Medulla oblongata (tissue), 1 donor: ENCODE measurements around the gene CNFN.

Source experiments
- DNase-seq: peaks from one replicate; pipeline ENCODE4 v3.0.0-alpha.2; 2015; ENCODE audit errors: extremely low spot score

The CNFN gene, protein sequence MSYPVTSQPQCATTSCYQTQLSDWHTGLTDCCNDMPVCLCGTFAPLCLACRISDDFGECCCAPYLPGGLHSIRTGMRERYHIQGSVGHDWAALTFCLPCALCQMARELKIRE

DNA sequence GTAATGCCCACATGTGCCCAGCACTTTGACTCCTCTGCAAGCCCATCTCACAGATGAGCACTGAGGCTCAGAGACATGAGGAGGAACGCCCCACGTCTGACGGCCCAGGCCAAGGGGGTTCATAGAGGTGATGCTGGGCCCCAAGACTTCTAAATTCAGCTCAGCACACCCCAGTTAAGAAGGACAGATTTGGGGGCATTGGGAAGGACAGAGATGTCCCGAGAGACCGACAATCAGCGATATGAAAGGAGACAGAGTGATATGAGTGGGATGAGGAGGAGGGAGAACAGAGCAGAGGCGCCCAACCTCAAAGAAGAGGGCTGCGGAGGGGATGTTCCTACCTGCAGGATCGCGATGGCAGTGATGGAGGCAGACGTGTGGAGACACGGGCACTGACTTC is at the start of gene CNFN:
Gene CNFN (minus strand): TSS at position 399 of the 400 bp plus-strand sequence. CDS start 1,260 bp downstream, outside the sequence.
- DNase-seq: no peak

DNA sequence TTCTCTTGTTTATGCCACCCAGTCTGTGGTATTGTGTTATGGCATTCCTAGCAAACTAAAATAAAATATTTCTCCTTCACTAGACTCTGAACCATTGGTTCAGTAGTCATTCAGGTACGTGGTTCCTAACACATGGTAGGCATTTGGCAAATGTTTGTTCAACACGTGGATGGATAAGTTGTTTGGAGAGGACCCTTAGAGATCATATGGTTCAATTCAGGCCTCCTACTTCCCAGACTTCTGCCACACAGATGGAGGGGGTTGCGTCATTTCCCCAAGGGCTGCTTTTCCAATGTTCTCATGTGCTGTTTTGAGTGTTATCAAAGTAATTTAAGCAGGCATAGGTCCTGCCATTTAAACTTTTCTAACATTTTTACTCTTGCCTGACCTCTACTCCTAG is 45.9 kb upstream of the CNFN start:
- DNase-seq: no peak

DNA sequence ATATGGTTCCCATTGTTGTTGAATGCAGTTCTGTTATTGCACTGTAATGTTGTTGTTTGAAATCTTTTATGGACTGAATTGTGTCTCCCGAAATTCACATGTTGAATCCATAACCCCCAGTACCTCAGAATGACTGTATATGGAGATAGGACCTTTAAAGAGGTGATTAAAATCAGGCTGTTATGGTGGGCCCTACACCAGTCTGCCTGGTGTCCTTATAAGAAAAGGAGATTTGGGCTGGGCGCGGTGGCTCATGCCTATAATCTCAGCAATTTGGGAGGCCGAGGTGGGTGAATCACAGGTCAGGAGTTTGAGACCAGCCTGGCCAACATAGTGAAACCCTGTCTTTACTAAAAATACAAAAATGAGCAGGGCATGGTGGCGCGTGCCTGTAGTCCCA is 45.2 kb upstream of the CNFN start:
- no peak for DNase-seq

DNA sequence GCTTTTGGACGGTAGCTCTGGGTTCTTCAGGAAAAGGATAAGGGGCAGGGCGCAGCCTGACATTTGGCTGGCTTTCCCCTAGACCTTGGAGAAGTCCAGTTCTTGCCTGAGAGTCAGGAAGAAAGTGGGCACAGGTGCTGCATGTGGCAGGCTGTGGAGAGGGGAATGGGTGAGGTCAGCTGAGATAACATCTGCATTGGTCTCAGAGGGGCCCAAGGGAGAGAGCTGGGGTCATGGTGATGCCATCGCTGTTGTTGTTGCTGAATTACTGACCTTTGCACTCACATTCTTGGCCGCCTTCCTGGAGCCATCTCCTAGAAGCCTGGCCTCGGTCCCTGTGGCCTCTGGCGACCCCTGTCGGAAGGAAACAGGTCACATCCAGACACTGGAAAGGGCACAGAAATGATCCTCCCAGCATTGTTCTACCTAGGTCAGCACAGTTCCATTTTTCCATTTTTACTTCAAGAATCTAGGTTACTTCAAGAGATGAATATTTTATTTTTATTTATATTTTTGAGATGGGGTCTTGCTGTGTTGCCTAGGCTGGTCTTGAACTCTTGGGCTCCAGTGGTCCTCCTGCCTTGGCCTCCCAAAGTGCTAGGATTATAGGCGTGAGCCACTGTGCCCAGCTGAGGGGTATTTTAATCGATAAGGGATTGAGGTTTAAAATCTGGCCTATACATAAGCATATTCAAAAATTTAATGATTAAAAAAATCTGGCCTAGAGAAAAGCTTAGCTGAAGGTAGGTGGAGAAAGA is 43.6 kb upstream of the CNFN start:
- peak; percentile 90 for DNase-seq

DNA sequence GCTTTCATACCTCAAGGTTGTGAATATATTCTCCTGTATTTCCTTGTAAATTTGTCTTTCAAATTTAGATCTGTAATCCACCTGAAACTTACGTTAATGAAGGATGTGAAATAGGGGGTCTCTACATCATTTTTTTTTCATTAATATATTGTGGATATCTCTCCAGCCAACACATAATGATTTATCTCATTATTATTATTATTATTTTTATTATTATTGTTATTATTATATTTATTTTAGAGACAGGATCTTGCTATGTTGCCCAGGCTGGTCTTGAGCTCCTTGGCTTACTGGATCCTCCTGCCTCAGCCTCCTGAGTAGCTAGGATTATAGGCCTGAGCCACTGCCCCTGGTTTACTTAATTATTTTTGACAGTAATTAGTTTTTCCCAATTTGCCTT is 41.4 kb upstream of the CNFN start:
- no peak for DNase-seq

DNA sequence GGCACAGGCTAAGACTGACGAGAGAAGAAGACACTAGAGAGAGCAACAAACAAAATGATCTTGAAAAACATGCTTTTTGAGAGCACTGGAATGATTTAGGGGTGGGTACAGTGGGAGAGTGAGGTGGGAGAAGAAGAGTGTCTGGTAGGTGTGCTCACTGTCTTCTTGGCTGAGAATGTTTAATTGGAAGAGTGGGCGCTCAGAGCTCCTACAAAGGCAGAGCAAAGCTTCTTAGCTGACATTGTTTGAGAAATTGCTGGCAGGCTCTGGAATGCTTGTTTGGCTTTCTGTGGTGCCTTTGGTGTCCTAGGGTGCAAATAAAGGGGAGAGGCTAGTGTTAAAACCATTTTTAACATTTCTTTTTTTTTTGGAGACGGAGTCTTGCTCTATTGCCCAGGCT is 38.6 kb upstream of the CNFN start:
- no peak for DNase-seq

DNA sequence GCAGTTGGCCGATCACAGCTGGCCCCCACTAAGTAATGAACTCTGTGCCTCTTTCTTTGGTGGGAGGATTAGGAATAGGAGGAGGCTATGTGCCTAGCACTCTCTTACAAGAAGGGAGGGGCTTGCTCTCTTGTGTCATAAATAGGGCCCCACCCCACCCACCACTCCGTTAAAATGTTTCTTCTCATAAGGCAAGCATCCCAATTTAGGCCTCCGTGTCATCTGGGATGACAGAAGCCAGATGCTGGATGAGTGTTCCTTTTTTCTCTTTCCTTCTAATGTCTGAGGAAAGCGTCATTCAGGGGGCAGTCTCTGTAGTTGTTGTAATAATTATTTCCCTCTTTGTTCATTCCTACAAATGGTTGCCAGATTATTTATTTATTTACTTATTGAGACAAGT is 37.2 kb upstream of the CNFN start, which contains the start of gene LIPE:
Gene LIPE (minus strand): TSS at position 76 of the 400 bp plus-strand sequence. CDS start 239 bp downstream, outside the sequence.
- DNase-seq: no peak

DNA sequence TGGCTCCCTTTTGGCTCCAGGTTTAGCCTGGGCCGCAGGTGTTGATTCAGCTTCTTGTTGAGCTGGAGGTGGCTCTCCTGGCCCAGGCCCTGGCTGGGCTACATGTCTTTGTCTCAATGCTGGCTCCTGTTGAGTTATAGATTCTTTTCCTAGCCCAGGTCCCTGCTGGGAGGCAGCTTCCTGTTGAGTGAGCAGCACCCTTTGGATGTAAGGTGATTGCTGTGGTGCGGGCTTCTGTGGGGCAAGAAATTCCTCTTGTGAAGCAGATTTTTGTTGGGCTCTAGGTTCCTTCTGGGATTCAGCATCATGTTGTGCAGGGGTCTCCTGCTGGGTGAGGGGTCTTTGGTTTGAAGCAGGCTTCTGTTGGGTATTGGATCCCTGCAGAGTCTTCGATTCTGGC is 36.5 kb upstream of the CNFN start:
- no peak for DNase-seq

DNA sequence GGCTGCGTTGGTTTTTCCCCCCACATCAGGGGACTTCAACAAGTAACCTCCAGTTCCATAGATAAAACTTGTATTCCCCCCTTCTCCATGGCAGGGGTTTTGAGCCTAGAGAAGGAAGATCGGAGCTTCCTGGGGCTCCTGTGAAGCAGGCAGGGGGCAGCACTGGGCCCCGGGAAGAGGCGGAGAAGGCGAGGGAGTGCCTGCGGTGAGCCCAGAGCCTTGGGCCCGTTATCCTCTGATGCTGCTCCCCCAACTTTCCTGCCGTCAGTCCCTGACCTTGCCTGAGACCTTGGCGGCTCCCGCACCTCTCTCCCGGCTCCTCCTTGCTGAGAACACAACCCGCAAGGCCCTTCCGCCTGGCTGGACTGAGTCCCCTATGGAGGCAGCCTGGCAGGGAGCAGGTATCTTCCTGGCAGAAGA is 34.6 kb upstream of the CNFN start:
- no peak for DNase-seq

DNA sequence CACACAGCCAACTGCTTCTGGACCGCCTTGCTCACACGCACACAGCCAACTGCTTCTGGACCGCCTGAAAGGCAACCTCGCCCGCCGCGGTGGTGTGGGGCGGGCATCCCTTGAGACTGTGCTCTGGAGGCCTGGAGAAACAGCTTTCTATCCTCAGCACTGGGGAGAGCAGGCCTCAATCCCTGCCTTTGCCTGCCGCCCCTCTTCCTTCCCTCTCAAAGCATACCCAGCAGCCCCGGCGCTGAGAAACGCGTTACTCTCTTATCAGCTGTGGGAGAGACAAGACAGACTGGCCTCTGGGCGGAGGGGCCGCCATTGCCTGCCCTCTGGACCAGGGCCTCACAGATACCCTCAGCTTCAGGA is 34.2 kb upstream of the CNFN start:
- DNase-seq: no peak

DNA sequence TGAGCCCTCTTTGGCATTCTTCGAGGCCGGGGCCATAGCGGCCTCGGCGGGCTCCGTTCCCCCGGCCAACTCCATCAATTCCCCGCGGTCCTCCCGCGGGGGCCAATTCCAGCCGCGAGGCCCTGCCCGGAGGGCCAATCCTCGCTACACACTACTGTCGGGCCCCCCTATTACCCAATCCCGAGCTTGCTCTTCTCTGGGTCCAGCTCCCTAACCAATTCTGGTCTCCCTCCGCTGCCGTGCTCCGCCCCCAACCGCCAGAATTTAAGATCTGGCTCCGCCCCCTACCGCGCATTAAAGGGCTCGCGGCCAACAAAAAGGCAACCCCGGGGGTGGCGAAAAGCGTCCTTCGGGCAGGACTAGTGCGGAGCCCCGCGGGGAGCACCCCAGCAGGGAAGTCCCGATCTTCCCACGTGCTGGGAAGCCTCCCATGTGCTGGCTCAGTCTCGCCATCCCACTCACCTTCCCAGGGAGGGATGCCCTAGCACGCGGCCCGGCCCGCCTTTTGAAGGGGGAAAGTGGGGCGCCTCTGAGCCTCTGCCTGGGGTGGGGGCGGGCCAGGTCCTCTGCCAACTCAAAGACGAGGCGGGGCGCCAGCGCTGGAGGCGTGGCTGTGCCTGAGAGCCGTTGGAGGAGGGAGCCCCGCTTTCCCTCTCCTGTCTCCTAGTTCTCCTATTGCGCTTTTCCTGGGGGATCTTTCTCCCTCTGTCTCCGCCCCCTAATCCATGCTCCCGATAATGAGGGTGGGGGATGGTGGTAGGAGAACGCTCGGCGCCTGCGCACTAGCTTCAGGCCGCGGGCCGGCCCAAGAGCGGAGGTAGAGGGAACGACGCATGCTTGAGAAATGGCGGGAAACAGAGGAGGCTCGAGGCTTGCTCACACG is 33.6 kb upstream of the CNFN start:
- DNase-seq: peak; percentile 95

DNA sequence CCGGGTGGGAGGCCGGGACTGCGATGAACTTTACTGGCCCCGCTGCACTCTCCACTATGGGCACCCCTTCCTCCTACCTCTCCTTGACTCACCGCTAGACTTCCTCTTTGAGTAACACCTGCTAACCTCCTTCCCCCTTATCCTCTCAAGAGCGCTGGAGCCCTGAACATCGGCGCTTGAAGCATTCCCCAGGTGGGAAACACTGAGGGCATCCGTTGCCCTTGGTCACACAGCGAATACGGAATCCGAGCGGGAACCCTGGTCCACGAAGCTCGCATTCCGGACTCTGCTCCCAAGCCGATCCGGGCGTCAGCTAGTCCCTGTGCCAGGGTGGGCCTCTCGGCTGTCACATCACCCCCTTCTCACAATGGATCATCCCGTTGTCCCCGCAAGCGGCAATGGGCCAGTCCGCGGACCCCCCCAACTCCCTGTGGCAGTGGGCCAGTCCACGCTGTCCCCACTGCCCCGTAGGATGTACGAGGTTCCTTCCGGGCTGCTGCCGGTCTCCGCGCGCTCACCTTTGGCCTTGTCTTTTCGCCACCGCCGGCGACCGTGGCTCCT is 32.9 kb upstream of the CNFN start:
- DNase-seq: no peak

DNA sequence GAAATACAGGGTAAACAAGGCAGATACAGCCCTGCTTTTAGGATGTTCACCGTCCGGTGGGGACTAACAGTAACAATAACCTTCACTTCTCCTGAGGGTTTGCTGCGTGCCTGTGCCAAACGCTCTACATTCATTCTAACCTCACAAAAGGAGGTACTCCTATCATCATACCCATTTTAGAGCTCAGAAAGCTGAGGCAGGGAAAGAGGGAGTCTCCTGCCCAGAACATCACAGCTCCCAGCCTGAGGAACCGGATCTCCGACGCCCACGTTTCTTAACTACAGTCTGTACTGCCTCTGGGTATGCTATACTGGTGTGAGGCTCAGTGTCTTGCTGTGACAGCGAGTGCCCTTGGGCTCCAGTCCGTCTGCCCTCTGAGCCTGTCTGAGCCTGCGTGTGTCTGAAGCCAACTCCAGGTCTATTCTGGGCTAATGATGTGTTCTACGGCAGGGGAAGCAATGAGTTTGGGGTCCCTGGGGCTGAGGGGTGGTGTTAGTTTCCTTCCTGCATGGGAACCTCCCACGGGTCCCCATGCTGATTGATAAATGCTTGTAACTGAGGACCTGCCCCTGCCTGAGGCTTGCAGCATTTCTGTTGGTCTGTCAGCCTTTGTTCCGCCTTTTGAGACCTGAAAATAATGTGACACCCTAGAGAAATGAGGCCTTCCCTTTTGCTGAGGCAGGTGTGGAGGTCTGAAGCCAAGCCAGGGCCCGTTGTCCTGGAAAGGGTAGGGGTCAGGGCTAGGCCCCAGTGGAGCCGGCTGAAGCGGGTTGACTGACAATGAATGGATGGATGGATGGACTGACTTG is 32.2 kb upstream of the CNFN start:
- DNase-seq: no peak

DNA sequence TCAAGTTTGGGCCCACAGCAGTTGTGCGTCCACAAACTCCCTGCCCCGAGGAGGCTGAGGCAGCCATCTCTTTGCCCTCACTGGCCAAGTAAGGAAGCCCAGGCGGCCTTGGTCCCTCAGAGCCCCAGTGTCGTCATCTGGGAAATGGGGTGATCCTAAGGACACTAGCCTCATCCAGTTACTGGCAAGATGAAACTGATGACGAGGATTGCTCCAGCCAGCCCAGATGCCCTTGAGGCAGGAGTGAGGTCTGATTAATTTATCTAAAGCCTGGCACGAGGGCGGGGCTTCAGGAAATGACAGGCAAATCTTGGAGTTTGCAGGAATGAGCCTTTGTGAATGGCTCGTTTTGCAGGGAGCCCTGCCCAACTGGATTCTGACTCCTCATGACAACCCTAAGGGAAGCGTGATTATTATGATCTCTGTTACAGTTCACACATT is 31.5 kb upstream of the CNFN start:
- no peak for DNase-seq

DNA sequence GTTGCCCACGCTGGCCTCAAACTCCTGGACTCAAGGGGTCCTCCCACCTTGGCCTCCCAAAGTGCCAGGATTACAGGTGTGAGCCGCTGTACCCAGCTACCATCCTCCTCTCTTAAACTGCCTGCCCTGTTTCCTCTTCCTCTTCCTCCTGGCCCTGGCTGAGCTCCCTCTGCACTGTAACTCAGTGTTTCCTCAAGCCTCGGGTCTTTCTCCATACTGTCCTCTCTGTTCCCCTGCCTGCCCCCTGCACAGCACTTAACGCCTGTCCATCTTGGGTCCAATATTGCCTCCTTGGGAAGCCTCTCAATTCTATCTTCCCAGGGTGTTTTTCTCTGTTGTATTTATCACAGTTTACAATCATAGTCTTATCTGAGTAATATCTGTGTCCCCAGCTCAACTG is 31.0 kb upstream of the CNFN start:
- DNase-seq: no peak

DNA sequence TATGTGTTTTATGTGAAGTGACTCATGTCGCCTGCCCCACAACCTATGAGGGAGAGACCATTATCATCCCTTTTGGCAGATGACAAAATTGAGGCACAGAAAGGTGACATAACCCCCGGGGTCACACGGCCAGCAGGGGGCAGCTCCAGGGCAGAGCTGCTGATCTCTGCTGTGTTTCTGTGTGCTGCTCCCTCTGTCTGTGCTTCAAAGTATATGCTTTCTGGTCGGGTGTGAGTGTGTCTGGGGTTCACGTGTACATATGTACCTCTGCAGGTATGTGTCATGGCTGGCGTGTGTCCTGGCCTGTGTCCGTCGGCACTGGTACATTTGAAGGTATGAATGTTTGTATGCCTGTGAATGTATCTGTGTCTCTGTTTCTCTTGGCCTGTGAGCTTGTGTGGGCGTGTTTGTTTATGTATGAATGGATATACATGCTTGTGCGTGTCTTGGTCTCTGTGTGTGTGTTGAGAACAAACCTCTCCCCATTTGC is 30.0 kb upstream of the CNFN start:
- DNase-seq: no peak

DNA sequence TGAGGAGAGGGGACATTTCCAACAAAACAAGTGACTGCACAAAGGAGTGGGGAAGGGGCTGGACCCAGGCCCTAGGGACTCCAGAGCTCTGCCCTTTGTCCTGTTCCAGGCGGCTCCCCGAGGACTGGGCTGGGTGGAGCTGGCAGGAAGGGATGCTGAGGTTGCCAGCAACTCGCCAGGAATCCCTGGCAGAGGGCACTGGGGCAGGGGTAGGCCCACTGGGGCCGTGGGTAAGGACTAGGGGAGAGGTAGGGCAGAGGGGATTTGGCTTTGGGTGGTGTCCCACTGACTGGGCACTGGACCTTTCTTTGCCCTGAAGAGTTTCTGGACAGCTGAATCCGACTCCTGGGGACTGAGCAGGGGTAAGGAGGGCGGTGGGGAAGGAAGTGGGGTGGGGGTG is 29.2 kb upstream of the CNFN start:
- no peak for DNase-seq

DNA sequence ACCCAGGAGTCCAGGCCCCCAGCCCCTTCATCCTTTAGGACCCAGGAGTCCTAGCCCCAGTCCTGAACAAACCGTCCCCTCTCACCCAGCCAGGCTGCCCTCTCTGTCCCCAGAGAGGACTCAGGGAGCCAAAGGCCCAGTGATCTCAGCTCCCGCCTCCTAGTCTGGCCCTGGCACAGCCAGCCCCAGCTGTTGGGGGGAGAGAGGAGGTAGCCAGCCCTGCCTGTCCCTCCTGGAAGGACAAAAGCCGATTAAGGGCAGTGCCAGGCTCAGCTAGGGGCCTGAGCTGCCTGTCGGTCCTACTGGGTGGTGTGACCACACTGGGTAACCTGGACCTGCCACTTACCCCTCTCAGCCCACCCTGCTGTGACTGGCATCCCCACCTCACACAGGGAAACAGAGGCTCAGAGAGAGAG is 22.6 kb upstream of the CNFN start:
- peak; percentile 88 for DNase-seq

DNA sequence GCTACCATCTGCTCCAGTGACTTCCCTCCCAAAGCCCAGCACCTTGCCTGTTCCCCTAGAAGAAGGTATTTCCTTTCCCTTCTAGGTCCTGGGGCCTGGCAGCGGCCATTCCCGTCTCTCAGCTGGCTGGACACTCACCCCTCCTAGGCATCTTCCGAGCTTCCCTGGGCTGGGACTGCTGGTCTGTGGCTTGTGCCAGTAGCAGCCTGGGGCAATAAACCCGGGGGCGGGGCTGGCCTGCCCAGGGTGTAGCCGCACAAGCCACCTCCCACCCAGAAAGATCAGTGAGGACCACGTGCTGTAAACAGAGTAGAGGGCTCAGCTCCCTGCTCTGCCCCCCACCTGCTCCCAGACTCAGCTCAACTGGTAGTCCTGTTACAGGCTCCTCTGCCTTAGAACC is 22.1 kb upstream of the CNFN start:
- DNase-seq: peak; percentile 84

DNA sequence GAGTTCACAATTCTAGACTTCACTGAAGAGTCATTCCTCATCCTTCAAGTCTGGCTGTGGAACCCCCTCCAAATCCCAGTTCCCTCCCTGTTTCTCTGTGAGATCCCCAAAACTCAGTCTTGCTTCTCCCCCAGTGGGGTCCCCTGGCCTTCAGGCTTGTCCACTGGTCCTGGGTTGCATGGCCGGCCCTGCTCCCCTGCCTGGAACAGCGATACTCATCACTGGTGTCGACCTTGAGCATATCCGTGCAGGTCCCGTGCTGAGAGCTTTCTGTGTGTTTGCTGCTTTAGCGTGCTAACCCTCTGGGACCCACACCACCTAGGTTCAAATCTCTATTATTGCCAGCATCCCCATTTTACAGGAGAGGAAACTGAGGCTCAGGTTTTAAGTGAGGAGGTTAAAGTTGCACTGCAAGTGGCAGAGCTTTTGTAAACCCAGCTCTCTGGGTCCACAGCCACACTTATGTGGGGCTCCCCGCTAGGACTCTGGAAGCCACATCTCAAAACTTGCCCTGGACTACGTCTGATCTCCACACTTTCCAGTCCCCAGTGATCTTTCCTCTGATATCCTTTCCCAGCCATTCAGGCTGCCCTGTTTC is 21.6 kb upstream of the CNFN start:
- no peak for DNase-seq

DNA sequence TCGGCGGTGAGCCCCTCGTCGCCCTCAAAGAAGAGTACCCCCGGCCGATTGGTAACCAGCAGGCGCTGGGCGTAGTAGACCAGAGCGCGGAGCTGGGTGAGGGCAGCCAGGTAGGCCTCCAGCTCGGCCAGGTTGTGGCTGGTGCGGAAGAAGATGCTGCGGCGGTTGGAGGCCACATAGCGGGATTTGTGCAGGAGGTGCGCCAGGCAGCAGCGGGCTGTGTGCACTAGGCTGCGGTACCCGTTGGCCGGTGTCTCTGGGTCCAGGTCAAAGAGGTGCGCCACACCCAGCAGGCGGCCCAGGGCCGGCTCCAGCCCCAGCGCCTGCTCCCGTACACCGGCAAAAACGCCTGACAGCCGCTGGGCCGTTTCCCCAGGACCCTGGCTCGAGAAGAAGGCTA is 20.3 kb upstream of the CNFN start:
- DNase-seq: no peak
